ENCODE data around the gene POU2F3. TPM values are rescaled to one million over a fixed set of nuclear protein-coding genes. Genes with fewer than 3 reads are reported as not detected.

The POU2F3 gene
- total and polyA plus RNA-seq, 2 of the 4 experiments (the other 2 are of a cell fraction): under 0.01 to 0.09 TPM

DNA sequence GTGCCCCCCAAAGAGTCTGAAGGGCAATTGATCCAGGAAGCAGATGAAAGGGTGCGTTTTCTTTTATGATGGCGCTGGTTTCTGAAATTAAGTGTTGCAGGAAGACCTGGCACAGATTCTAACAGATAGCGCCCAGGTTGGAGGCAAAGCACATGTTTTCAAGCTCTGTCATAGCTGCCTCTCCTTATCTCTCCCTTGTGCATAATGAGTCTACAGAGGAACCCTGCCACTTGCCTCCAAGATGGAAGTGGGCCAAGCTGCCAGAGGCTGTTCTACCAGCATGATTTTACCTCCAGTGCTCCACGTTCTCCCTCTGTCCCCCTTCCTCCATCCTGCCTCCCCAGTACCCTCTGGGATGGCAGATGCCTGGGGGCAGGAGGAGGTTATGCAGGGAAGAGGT is 55.2 kb downstream of the POU2F3 start:
- no peak overlapping the region for H3K23ac ChIP-seq (ENCODE audit: low read depth, low read length)
- H3K36me3 ChIP-seq (ENCODE audit: control insufficient read depth, insufficient read depth, low read length): no peaks in the 10 kb centered on the region
- H3K4me2 ChIP-seq (ENCODE audit: low read depth, low read length): no peak overlapping the region
- H3K4ac ChIP-seq (ENCODE audit: low read depth, low read length): no peak overlapping the region
- H3K79me1 ChIP-seq (ENCODE audit: low read depth in 1 of 2, low read length in 2 of 2): no peaks in the 10 kb centered on the region
- intact Hi-C loops (cut with micrococcal nuclease) (no loop called here), in situ Hi-C loops (cut with MboI; ENCODE audit: low sequenced_read_pairs) (loop anchor here (5.0 kb wide), 1 partner anchor 63 kb away; no protein-coding TSS in a partner anchor), dilution Hi-C loops (cut with HindIII; ENCODE audit: low sequenced_read_pairs, unreplicated experiment) (no loop called here)
- no peak overlapping the region for H2AFZ ChIP-seq (replicated peaks; ENCODE audit: low read length, poor library complexity)
- H2AK5ac ChIP-seq (ENCODE audit: low read depth, low read length): no peak overlapping the region
- POLR2A ChIA-PET (ENCODE audit: unreplicated experiment): no interaction called here
- TF ChIP-seq RFX5 (IDR thresholded peaks at IDR 0.05; ENCODE audit: low read depth, low read length) (no peak), MXI1 (IDR thresholded peaks at IDR 0.05; ENCODE audit: borderline replicate concordance, low read depth, low read length) (no peak), RCOR1 (IDR thresholded peaks at IDR 0.05; ENCODE audit: insufficient replicate concordance, low read length) (no peak), MAFK (IDR thresholded peaks at IDR 0.05; ENCODE audit: low read depth, low read length) (no peak), NFE2L2 (IDR thresholded peaks at IDR 0.05; ENCODE audit: low read depth, low read length) (no peak)
- H2BK120ac ChIP-seq (ENCODE audit: low read depth, low read length): no peak overlapping the region
- H3K4me3 ChIP-seq (ENCODE audit: insufficient read depth, low read depth, low read length): no peak overlapping the region
- no peak for ATAC-seq (ENCODE audit: low read depth)
- DNase-seq: no peak
- no peaks in the 10 kb centered on the region for H3K4me1 ChIP-seq (ENCODE audit: control insufficient read depth, insufficient read depth, low read length)
- H2BK15ac ChIP-seq (ENCODE audit: low read depth, low read length): no peak overlapping the region
- no peaks in the 10 kb centered on the region for H4K20me1 ChIP-seq (ENCODE audit: insufficient read depth, low read length)
- no peak overlapping the region for H3K18ac ChIP-seq (ENCODE audit: low read depth, low read length)
- no peak overlapping the region for H4K8ac ChIP-seq (ENCODE audit: low read depth in 2 of 2, low read length in 2 of 2)
- H4K91ac ChIP-seq (ENCODE audit: insufficient read depth, low read depth, low read length): no peak overlapping the region
- CTCF ChIA-PET: no interaction called here
- no peak overlapping the region for H2BK5ac ChIP-seq (ENCODE audit: low read depth, low read length, poor library complexity, severe bottlenecking)
- BruUV-seq (replicated peaks): no TSS peak
- no peak overlapping the region for H2BK20ac ChIP-seq (ENCODE audit: low read depth, low read length)
- H3K27me3 ChIP-seq (ENCODE audit: control insufficient read depth, insufficient read depth, low read length): peaks cover 68% of the 10 kb centered on the region
- H2AK9ac ChIP-seq (replicated peaks; ENCODE audit: low read depth, low read length, poor library complexity): no peak overlapping the region
- H3K56ac ChIP-seq (ENCODE audit: extremely low read depth, insufficient read depth, low read length): no peak overlapping the region
- no CpG with 5 or more reads among the region's 4 CpGs for WGBS, 2 experiments (ENCODE audit: extremely low coverage in 2 of 2, insufficient read length in 1 of 2)
- H3K27ac ChIP-seq (ENCODE audit: insufficient read depth, low read length): no peak overlapping the region
- H3K9ac ChIP-seq (ENCODE audit: low read depth, low read length): no peak overlapping the region
- H3K9me3 ChIP-seq (ENCODE audit: control insufficient read depth, insufficient read depth, low read length): no peaks in the 10 kb centered on the region
- H3K14ac ChIP-seq (replicated peaks; ENCODE audit: low read depth, low read length): no peak overlapping the region
- no peaks in the 10 kb centered on the region for H3K9me1 ChIP-seq (ENCODE audit: insufficient read depth, low read length)
- H4K5ac ChIP-seq (ENCODE audit: low read depth, low read length): no peak overlapping the region
